ENCODE results near the gene KRT6B. TPM values are rescaled to one million over a fixed set of nuclear protein-coding genes. Genes with fewer than 3 reads are reported as not detected.

Gene KRT6B
- total RNA-seq, 1 experiment from 2014 or later = not detected

- Histone ChIP-seq H3K4me1 (ENCODE audit: control insufficient read depth in 1 of 2, insufficient read depth in 2 of 2, low read length in 2 of 2) (peaks cover 0 to 18% of the 10 kb centered on the region in 2 experiments; a peak in 1 of 4 replicates), H3K79me2 (ENCODE audit: insufficient read depth, low read length) (no peaks in the 10 kb centered on the region), H3K9me3 (ENCODE audit: control insufficient read depth in 1 of 2, insufficient read depth in 1 of 2, low read depth in 1 of 2, low read length in 2 of 2) (no peaks in the 10 kb centered on the region), H2AFZ (ENCODE audit: low read depth, low read length, poor library complexity, severe bottlenecking) (no peak overlapping the region), H3K27ac (ENCODE audit: low read depth, low read length) (no peak overlapping the region), H4K20me1 (ENCODE audit: insufficient read depth) (no peaks in the 10 kb centered on the region), H3K9me2 (ENCODE audit: insufficient read depth) (no peaks in the 10 kb centered on the region), H3K4me2 (ENCODE audit: low read length) (no peak overlapping the region), H3K36me3 (ENCODE audit: control insufficient read depth in 1 of 2, insufficient read depth in 2 of 2, low read length in 2 of 2) (no peaks in the 10 kb centered on the region), H3K27me3 (ENCODE audit: insufficient read depth, low read length) (no peaks in the 10 kb centered on the region), H3K4me3 (replicated peaks in 1 of 2; ENCODE audit: low read depth in 1 of 2, low read length in 2 of 2) (no peak overlapping the region), H3K9ac (ENCODE audit: low read length) (no peak overlapping the region)
- intact Hi-C loops (cut with micrococcal nuclease) = no loop called here
- ATAC-seq (no peak), DNase-seq (ENCODE audit: low read depth, low spot score) (no peak)
- ChIA-PET RAD21 (ENCODE audit: low non-redundant PET in 1 of 2, low total read pairs in 2 of 2, uncharacterized antibody in 2 of 2, unreplicated experiment in 2 of 2) (no interaction called here), CTCF (interaction anchor here (0.9 kb wide), 1 partner anchor 20 kb away, joined by 5 read pairs; no protein-coding TSS in a partner anchor), POLR2A (no interaction called here)
- BruUV-seq (replicated peaks) = no TSS peak
- peak; percentile 27; the same call in 1 of the 2 replicates for TF ChIP-seq SRF (IDR thresholded peaks at IDR 0.05; ENCODE audit: low read depth)
- TF ChIP-seq ZFX (IDR thresholded peaks at IDR 0.05) = no peak
- peak; percentile 24; the same call in 1 of the 2 replicates for TF ChIP-seq CEBPB (IDR thresholded peaks at IDR 0.05; ENCODE audit: low read depth)
Observed at GRCh38 chr12:52415870-52416750, 35.8 kb downstream of the KRT6B start.

- no TSS peak for BruUV-seq (replicated peaks)
- no peak overlapping the region for H2AFZ ChIP-seq (ENCODE audit: low read depth, low read length, poor library complexity, severe bottlenecking)
- CTCF ChIA-PET = no interaction called here
- TF ChIP-seq, protein P1, sequence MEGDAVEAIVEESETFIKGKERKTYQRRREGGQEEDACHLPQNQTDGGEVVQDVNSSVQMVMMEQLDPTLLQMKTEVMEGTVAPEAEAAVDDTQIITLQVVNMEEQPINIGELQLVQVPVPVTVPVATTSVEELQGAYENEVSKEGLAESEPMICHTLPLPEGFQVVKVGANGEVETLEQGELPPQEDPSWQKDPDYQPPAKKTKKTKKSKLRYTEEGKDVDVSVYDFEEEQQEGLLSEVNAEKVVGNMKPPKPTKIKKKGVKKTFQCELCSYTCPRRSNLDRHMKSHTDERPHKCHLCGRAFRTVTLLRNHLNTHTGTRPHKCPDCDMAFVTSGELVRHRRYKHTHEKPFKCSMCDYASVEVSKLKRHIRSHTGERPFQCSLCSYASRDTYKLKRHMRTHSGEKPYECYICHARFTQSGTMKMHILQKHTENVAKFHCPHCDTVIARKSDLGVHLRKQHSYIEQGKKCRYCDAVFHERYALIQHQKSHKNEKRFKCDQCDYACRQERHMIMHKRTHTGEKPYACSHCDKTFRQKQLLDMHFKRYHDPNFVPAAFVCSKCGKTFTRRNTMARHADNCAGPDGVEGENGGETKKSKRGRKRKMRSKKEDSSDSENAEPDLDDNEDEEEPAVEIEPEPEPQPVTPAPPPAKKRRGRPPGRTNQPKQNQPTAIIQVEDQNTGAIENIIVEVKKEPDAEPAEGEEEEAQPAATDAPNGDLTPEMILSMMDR (IDR thresholded peaks at IDR 0.05 in 2 of 3, conservative IDR thresholded peaks at IDR 0.05 in 1 of 3; ENCODE audit: borderline replicate concordance in 1 of 3, insufficient read depth in 1 of 3, low read depth in 2 of 3, low read length in 2 of 3) = no peak
- TF ChIP-seq POLR2A (IDR thresholded peaks at IDR 0.05; ENCODE audit: borderline replicate concordance, extremely low read depth, insufficient read depth, insufficient read length) (no peak), EZH2phosphoT487 (IDR thresholded peaks at IDR 0.05; ENCODE audit: borderline replicate concordance) (no peak), ZBTB33 (IDR thresholded peaks at IDR 0.05; ENCODE audit: extremely low read depth, insufficient replicate concordance, low read length) (no peak), YY1 (IDR thresholded peaks at IDR 0.05; ENCODE audit: extremely low read depth, insufficient replicate concordance, low read depth, low read length) (no peak), SRF (IDR thresholded peaks at IDR 0.05; ENCODE audit: low read depth) (no peak), FOSL1 (IDR thresholded peaks at IDR 0.05; ENCODE audit: low read depth) (no peak), SIN3A (IDR thresholded peaks at IDR 0.05; ENCODE audit: low read depth) (no peak), ELF1 (IDR thresholded peaks at IDR 0.05; ENCODE audit: borderline replicate concordance, low read depth) (no peak), EGR1 (IDR thresholded peaks at IDR 0.05; ENCODE audit: low read depth) (no peak), CBX3 (IDR thresholded peaks at IDR 0.05; ENCODE audit: low read depth) (no peak), ATF3 (IDR thresholded peaks at IDR 0.05) (no peak), SP1 (IDR thresholded peaks at IDR 0.05; ENCODE audit: low read depth) (no peak)
Observed at GRCh38 chr12:52414936-52415335, 37.0 kb downstream of the KRT6B start.

More at GRCh38 chr12:52414936-52415335, 37.0 kb downstream of the KRT6B start:
- H3K9ac ChIP-seq (ENCODE audit: low read length) = no peak overlapping the region
- no peak overlapping the region for H3K4me2 ChIP-seq (ENCODE audit: low read length)
- no peaks in the 10 kb centered on the region for H4K20me1 ChIP-seq (ENCODE audit: insufficient read depth)
- H3K4me1 ChIP-seq (ENCODE audit: control insufficient read depth in 1 of 2, insufficient read depth in 2 of 2, low read length in 2 of 2) = peaks cover 0 to 18% of the 10 kb centered on the region in 2 experiments; a peak in 1 of 4 replicates
- ChIA-PET RAD21 (ENCODE audit: low non-redundant PET in 1 of 2, low total read pairs in 2 of 2, uncharacterized antibody in 2 of 2, unreplicated experiment in 2 of 2) (no interaction called here), POLR2A (no interaction called here)
- no peak for DNase-seq (ENCODE audit: low read depth, low spot score)
- H3K4me3 ChIP-seq (replicated peaks in 1 of 2; ENCODE audit: low read depth in 1 of 2, low read length in 2 of 2) = no peak overlapping the region
- ATAC-seq = no peak
- no peaks in the 10 kb centered on the region for H3K27me3 ChIP-seq (ENCODE audit: insufficient read depth, low read length)
- no peak overlapping the region for H3K27ac ChIP-seq (ENCODE audit: low read depth, low read length)
- H3K9me3 ChIP-seq (ENCODE audit: control insufficient read depth in 1 of 2, insufficient read depth in 1 of 2, low read depth in 1 of 2, low read length in 2 of 2) = no peaks in the 10 kb centered on the region
- intact Hi-C loops (cut with micrococcal nuclease) = no loop called here
- H3K9me2 ChIP-seq (ENCODE audit: insufficient read depth) = no peaks in the 10 kb centered on the region
- H3K79me2 ChIP-seq (ENCODE audit: insufficient read depth, low read length) = no peaks in the 10 kb centered on the region
- H3K36me3 ChIP-seq (ENCODE audit: control insufficient read depth in 1 of 2, insufficient read depth in 2 of 2, low read length in 2 of 2) = no peaks in the 10 kb centered on the region
